NK-92 (cell line): ENCODE results near the gene RANBP10.
A peak's percentile ranks its signal among the peaks of the same experiment; 100 is the strongest.
"Not testable (repeated sequence)": the region's sequence is repeated elsewhere in the genome, so short reads cannot be mapped to it uniquely, and the experiment has no call there.

Source experiments
- DNase-seq: peaks from one replicate; lab custom pipeline; 2025; ENCODE audit not compliant: unreplicated experiment; lab: John Stamatoyannopoulos, UW

The RANBP10 gene

DNA sequence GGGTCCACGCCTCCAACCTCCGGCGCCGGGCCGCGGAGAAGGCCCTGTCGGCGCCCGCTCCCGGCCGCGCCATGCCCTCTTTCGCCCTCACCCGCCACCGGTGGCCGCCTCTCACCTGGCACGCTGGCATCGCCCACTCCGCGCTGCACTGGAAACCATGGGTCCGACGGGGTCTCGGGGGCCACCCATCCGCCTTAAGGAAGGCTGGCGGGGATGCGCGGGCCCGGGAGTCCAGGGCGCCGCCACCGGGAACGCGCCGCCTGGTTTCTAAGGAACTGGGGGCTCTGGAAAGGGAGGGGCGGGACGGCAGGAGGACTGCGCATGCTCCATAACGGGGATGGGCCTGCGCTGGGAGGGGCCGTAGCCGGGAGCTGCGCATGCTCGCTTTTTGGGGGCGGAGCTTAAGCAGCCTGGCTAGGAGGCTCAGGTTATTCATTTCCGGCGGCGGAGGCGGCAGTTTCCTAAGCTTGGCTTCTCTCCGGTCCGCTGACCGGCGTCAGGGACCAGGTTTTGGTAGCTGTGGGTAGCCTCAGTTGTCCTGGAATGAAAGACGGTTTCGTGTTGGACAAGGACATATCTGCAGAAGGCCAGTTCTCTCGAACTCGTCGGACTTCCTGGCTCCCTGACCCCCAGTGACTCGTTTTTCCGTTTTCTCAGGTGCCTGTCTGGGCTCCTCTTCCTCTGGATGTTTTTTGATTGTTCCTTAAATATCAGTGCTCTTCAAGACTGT, 87.1 kb downstream of the RANBP10 start, which contains the start of gene GFOD2:
TSS of gene GFOD2 (minus strand) at position 269 of the 730 bp plus-strand sequence. CDS start 33,601 bp downstream, outside the sequence.
- DNase-seq, result peak; percentile 78

GRCh38 chr16:67718668-67719047, 87.7 kb downstream of the RANBP10 start:
- DNase-seq, result no peak

DNA sequence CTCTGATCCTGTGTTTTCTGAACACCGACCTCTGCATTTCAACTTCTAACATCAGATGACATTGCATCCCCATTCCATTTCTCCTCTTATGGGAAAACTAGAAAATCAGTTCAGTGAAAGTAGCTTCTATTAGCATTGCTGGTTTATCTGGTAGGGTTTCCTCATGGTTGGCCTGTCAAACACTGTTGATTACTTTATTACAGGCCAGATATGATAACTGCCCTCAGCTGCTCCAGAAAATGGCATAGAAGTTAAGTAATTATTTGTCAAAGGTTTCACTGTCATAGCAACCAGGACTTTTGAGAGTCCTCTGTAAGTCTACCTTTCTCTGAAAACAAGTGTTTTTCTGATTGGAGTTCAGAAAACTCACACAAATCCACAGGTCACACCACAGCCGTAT, 90.3 kb downstream of the RANBP10 start:
- DNase-seq, result no peak

GRCh38 chr16:67714522-67714921, 91.8 kb downstream of the RANBP10 start:
- no peak for DNase-seq

- no peak for DNase-seq
Measured at GRCh38 chr16:67713647-67714273, 92.6 kb downstream of the RANBP10 start.

- no peak for DNase-seq
Measured at GRCh38 chr16:67710607-67711006, 95.8 kb downstream of the RANBP10 start.

DNA sequence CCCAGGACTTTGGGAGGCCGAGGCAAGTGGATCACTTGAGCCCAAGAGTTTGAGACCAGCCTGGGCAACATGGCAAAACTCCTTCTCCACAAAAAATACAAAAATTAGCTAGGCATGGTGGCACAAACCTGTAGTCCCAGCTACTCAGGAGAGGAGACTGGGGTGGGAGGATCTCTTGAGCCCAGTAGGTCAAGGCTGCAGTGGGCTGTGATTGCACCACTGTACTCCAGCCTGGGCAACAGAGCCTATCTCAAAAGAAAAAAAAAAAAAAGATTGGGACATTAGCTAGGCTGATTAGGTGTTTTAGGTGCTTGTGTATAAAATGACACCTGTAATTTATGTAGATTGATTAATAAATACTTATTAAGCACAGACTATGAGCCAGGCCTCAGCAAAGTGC, 97.3 kb downstream of the RANBP10 start:
- DNase-seq, result no peak

- DNase-seq, result no peak
Measured at GRCh38 chr16:67708368-67708771, 98.0 kb downstream of the RANBP10 start.

DNA sequence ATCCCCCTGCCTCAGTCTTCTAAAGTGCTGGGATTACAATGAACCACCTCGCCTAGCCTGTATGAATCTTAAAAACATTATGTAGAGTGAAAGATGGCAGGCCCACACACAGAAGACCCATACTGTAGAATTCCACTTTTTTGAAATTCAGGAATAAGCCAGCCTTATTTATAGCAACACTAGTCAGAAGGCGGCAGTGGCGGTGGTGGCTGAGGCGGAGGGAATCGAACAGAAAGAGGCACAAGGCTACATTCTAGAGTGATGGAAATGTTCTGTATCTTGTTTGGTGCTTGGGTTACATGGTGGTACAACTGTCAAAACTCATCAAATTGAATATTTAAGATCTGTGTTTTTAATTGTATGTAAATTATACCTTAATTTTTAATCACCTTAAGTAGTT, 98.6 kb downstream of the RANBP10 start:
- no peak for DNase-seq

GRCh38 chr16:67707210-67707609, 99.2 kb downstream of the RANBP10 start:
- DNase-seq, result no peak

DNA sequence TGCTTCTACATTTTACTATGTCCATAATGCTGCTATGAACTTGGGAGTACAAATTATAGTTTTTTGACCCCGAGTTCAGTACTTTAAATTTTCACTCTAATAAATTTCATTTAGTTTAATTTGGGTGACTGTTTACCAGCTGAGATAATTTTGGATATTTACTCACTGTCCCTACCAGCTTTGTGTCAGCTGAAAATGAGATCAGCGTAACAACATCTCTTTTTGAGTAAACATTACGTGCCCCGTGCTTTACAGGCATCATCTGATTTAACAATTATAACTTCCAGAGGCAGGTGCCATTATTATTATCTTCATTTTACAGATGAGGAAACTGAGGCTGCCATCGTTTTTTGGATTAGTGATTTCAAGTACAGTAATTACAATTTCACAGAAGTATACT, 102.2 kb downstream of the RANBP10 start:
- DNase-seq, result no peak

- DNase-seq, result no peak
Measured at GRCh38 chr16:67703626-67704025, 102.7 kb downstream of the RANBP10 start.

DNA sequence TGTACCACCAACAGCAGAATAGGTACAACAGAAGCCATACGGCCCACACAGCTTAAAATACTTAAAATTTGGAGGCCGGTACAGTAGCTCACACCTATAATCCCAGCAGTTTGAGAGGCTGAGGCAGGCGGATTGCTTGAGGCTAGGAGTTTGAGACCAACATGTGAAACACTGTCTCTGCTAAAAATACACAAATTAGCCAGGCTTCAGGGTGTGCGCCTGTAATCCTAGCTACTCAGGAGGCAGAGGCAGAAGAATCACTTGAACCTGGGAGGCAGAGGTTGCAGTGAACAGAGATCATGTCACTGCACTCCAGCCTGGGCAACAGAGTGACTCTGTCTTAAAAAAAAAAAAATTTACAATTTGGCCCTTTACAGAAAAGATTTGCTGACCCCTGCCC, 104.2 kb downstream of the RANBP10 start:
- no peak for DNase-seq

- no peak for DNase-seq
Measured at GRCh38 chr16:67701420-67701819, 104.9 kb downstream of the RANBP10 start.

- DNase-seq, result no peak
Measured at GRCh38 chr16:67699265-67699664, 107.1 kb downstream of the RANBP10 start.

GRCh38 chr16:67697422-67698185, 108.8 kb downstream of the RANBP10 start:
- DNase-seq, result no peak

DNA sequence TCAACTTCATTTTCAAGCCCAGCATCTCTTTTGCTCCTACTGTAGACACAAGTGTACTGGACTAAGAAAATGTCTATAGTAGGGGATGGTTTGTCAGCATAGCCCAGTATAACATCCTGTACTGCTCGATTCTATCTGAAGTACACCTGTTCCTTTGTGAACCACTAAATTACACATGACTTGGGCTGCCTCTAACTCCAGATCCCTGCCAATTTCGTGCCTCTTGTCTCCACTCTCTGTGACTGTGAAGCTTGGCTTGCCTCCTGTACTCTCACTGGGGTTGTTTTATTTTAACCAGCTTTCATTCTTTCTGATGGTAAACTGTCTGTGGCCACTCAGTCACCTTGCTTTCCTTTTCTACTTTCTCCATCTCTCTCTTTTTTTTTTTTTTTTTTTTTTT, 111.7 kb downstream of the RANBP10 start:
- DNase-seq, result no peak

DNA sequence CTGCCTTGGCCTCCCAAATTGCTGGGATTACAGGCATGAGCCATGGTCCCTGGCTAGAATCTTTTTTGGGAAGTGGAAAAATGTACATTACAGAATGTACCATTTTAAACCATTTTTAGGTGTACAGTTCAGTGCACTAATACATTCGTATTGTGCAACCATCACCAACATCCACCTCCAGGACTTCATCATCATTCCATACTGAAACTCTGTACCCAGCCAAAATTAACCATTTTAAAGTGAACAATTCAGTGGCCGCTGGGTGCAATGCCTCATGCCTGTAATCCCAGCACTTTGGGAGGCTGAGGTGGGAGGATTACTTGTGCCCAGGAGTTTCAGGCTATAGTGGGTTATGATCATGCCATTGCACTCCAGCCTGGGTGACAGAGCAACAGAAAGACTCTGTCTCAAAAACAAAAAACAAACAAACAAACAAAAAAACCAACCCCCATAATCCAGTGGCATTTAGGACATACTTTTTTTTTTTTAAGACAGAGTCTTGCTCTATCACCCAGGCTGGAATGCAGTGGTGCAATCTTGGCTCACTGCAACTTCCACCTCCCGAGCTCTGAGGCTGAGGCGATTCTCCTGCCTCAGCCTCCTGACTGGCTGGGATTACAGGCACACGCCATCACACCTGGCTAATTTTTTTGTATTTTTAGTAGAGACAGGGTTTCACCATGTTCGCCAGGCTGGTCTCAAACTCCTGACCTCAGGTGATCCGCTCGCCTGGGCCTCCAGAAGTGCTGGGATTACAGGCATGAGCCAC, 112.7 kb downstream of the RANBP10 start:
- DNase-seq, result not testable (repeated sequence)

DNA sequence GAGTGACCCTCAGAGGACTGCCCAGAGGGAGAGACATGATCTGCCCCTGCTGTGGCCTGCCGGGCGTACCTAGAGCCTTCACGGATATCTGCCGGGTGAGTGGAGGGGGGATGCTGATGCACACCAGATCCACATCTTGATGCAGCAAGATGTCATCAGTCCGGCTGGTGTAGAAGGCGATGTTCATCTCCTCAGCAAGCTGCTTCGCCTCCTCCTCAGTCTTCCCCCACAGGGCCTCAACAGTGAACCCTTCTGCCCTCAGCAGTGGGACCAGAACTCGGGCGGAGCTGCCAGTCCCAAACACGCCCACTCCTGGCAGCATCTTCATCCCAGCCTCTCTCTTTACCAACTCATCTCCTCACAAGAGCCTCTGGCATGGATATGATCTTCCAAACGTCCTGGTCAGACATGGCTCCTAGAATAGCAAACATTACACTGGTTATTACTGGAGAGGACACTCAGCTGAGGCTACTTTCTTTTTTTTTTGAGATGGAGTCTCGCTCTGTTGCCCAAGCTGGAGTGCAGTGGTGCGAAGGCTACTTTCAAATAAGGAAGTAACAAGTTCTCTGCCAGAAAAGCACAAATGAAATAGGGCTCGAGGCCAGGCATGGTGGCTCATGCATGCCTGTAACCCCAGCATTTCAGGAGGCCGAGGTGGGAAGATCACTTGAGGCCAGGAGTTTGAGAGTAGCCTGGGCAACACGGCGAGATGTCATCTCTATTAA, 120.8 kb downstream of the RANBP10 start:
- no peak for DNase-seq

DNA sequence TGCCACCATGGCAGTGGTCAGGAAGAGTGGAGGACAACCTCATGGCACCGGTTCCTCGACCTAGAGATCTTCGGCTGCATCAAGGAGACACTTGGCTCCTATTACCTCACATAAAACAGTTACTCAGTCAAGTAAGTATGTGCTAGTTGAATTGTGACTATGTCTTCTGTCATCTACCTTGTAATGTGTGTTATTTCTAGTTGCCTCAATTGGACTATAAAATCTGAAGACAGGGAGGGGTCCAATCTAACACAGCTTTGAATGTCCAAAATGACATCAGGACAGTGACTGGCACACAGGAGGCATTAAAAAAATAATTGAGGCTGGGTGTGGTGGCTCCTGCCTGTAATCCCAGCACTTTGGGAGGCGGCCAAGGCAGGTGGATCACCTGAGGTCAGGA, 122.6 kb downstream of the RANBP10 start:
- DNase-seq, result no peak
